Natural killer cell treated with Interleukin-12 subunit alpha and Interleukin-12 subunit beta and Interleukin-15 and Interleukin-18, amount 100 ng/mL, for 72 hours (primary cell): ENCODE data around the gene DNM3. TPM values are rescaled to one million over a fixed set of nuclear protein-coding genes. Genes with fewer than 3 reads are reported as not detected.

Experiments
- ATAC-seq, 2 donors: fragments of 150-1000 bp; cut with Tn5 transposase in 1 of 2; sonication (Bioruptor Pico), chemical (Tn5 transposase) in 1 of 2; 2 replicates each; pipeline ENCODE4 v1.10.0; 2021
- DNase-seq: peaks from one replicate; pipeline ENCODE4 v3.0.0; 2022; ENCODE audit warnings: low spot score
- H3K27ac Mint-ChIP-seq, 2 donors: 1 replicate in 1 of 2; 2 replicates in 1 of 2; pipeline ENCODE4 v1.8.0; 2022; ENCODE audit warnings: mixed read lengths in 2 of 2, mild to moderate bottlenecking in 1 of 2, moderate library complexity in 1 of 2
- H3K27me3 Mint-ChIP-seq, 2 donors: 1 replicate in 1 of 2; 2 replicates in 1 of 2; pipeline ENCODE4 v1.8.0; 2022; ENCODE audit warnings: mixed read lengths in 2 of 2
- H3K36me3 Mint-ChIP-seq: one replicate; pipeline ENCODE4 v1.8.0; 2022; ENCODE audit warnings: mixed read lengths
- H3K4me1 Mint-ChIP-seq, 2 donors: 1 replicate in 1 of 2; 2 replicates in 1 of 2; pipeline ENCODE4 v1.8.0; 2022; ENCODE audit warnings: low read depth in 2 of 2, mixed read lengths in 2 of 2, mild to moderate bottlenecking in 1 of 2
- H3K4me3 Mint-ChIP-seq: one replicate; pipeline ENCODE4 v1.8.0; 2022; ENCODE audit warnings: mixed read lengths
- H3K9me3 Mint-ChIP-seq: 2 replicates; pipeline ENCODE4 v1.8.0; 2022; ENCODE audit warnings: mixed read lengths
- total RNA-seq, 2 donors: library from RNA; stranded (reverse); gene quantifications; one replicate each; pipeline ENCODE4 v1.2.3, GENCODE V29; 2022

DNM3 gene
- total RNA-seq, 2 donors from 2014 or later: 1.5 to 3.5 TPM

DNA sequence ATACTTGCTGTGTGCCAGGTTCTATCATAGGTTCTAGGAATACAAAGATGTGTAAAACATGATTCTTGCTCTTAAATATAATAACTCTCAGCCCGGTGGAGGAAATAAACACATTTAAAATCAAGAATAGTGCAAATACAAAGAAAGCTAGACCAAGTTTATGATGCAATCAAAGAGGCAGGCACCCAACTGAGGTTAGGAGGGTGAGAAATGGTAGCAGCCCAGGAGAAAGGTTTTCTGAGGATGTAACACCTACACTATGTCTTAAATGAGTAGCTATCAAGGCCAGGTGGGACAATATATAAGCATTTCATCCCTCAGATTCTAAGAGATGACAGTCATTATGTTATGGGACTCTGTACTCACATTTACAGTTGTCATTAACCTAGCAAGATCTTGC, 612.3 kb downstream of the DNM3 start:
- Mint-ChIP-seq H3K4me3 (no peak overlapping the region), H3K27me3 (peaks cover 7 to 14% of the 10 kb centered on the region in 2 donors), H3K36me3 (no peaks in the 10 kb centered on the region), H3K27ac (no peak overlapping the region), H3K9me3 (no peaks in the 10 kb centered on the region), H3K4me1 (peaks cover 10 to 20% of the 10 kb centered on the region in 2 donors)
- no peak for ATAC-seq
- no peak for DNase-seq

DNA sequence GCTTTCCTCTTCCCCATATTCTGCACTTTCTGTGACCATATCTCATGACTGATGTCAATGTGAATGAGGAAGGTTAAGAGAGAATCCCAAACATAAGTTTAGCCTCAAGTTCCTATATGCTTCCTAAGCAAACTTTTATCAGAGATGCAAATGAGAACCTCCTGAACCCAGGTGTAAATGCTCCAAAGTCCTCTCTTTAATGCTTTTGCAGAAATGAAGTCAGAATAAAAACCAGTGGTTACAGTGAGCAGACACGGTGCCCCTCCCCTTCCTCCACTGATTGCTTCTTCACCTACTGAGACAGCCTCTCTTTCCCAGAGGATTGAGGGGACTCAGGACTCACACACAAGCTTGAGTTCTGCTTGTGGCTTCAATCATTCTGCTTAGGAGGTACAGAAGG, 614.2 kb downstream of the DNM3 start:
- no peak overlapping the region for H3K4me3 Mint-ChIP-seq
- no peaks in the 10 kb centered on the region for H3K9me3 Mint-ChIP-seq
- ATAC-seq (no peak), DNase-seq (no peak)
- H3K4me1 Mint-ChIP-seq: peaks cover 3 to 7% of the 10 kb centered on the region in 2 donors
- peaks cover 7 to 14% of the 10 kb centered on the region in 2 donors for H3K27me3 Mint-ChIP-seq
- no peaks in the 10 kb centered on the region for H3K36me3 Mint-ChIP-seq
- H3K27ac Mint-ChIP-seq: no peak overlapping the region

DNA sequence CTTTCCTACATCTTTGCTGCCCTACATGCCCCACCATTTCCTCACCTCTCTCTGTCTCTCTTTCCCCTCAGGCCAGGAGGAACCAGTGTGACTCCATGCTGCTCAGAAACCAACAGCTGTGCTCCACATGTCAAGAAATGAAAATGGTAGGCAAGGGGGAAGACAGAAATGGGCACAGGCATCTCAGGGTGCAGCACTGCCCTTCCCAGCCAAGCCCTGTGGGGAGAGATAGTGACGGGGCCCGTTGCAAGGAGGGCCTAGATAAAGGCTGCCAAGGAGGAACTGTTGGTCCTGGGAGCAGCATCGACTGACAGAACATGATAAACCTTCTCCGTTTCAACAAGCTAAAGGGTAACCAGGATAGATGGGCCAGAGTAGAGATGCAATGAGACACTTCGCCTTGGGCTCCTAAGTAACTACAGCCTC, 615.1 kb downstream of the DNM3 start:
- Mint-ChIP-seq H3K27me3 (peaks cover 9 to 14% of the 10 kb centered on the region in 2 donors), H3K27ac (no peak overlapping the region), H3K36me3 (no peaks in the 10 kb centered on the region), H3K9me3 (no peaks in the 10 kb centered on the region), H3K4me1 (peaks cover 0 to 3% of the 10 kb centered on the region in 2 donors), H3K4me3 (no peak overlapping the region)
- ATAC-seq (no peak), DNase-seq (no peak)

DNA sequence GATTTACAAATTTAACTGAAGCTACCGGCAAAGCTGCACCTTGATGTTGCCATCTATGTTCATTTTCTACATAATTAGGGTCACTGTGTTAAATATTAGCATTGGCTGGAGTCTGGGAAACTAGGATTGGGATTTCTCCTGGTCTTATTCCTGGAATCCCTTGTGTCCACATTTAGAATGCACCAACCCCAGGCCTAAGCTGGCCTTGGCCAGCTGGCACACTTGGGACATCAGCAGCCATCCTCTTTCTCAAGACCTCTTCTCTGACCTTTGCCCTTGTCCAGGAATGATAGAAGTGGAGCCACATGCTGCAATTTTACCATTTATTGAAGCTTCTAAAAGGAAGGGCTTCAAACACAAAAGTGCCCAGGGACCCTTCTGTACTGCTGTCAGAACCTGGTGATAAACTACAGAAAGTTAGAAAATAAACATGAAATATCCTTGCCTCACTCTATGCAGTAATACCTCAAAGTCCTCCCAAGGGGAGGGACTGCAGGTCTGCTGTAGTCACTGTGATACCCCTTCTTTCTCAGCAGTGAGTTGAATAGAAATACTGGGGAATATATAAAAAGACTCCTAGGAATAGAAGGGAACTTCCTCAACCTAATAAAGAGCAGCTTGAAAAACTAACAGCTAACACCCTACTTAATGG, 616.3 kb downstream of the DNM3 start:
- no peak overlapping the region for H3K4me3 Mint-ChIP-seq
- no peaks in the 10 kb centered on the region for H3K36me3 Mint-ChIP-seq
- H3K4me1 Mint-ChIP-seq: peaks cover 0 to 3% of the 10 kb centered on the region in 2 donors
- peaks cover 9 to 14% of the 10 kb centered on the region in 2 donors for H3K27me3 Mint-ChIP-seq
- DNase-seq: no peak
- no peak overlapping the region for H3K27ac Mint-ChIP-seq
- no peak for ATAC-seq
- no peaks in the 10 kb centered on the region for H3K9me3 Mint-ChIP-seq

GRCh38 chr1:172460177-172460576, 618.9 kb downstream of the DNM3 start:
- DNase-seq: no peak
- Mint-ChIP-seq H3K4me1 (no peaks in the 10 kb centered on the region), H3K27me3 (peaks cover 9% of the 10 kb centered on the region in 2 donors), H3K27ac (no peak overlapping the region), H3K36me3 (no peaks in the 10 kb centered on the region), H3K9me3 (no peaks in the 10 kb centered on the region), H3K4me3 (no peak overlapping the region)
- no peak for ATAC-seq

- Mint-ChIP-seq H3K36me3 (no peaks in the 10 kb centered on the region), H3K27me3 (peaks cover 9 to 14% of the 10 kb centered on the region in 2 donors), H3K9me3 (no peaks in the 10 kb centered on the region), H3K27ac (no peak overlapping the region), H3K4me1 (no peaks in the 10 kb centered on the region), H3K4me3 (no peak overlapping the region)
- DNase-seq: no peak
- ATAC-seq: no peak
Measured at GRCh38 chr1:172460887-172461315, 619.6 kb downstream of the DNM3 start.

Other genes starting within 250 kb of the DNM3 start
- gene MYOCOS, start 219.3 kb upstream of the DNM3 start, total RNA-seq: under 1 TPM in 1 of 2 donors, not detected in 1; 0.17 TPM
- gene MYOC, start 188.8 kb upstream of the DNM3 start, total RNA-seq: not detected
- 10 to 100 TPM; 12.2 to 13.8 TPM for gene VAMP4, start 99.4 kb upstream of the DNM3 start, total RNA-seq
- 10 to 100 TPM; 40.5 to 69.8 TPM for gene METTL13, start 59.8 kb upstream of the DNM3 start, total RNA-seq